GM18505 (cell line): Measurements from ENCODE around the gene NKPD1.

Source experiments
- ATAC-seq: cut with Tn5 transposase; IDR thresholded peaks from one replicate; pipeline ENCODE4 v1.9.1; 2021; ENCODE audit not compliant: unreplicated experiment
- POLR2A ChIP-seq: IDR thresholded peaks from 4 replicates; pipeline ENCODE4 v1.6.1; 2011; ENCODE audit warnings: borderline replicate concordance; ENCODE audit not compliant: insufficient read depth, insufficient read length; ENCODE audit errors: extremely low read depth

NKPD1 gene

GRCh38 chr19:45156011-45156630 is 4.7 kb downstream of the NKPD1 start:
- TF ChIP-seq POLR2A: no peak
- no peak for ATAC-seq

- no peak for TF ChIP-seq POLR2A
- no peak for ATAC-seq
Measured at GRCh38 chr19:45154064-45154827, 6.5 kb downstream of the NKPD1 start.

GRCh38 chr19:45153339-45154063 is 7.3 kb downstream of the NKPD1 start:
- no peak for ATAC-seq
- TF ChIP-seq POLR2A: no peak

GRCh38 chr19:45152504-45153338 is 8.1 kb downstream of the NKPD1 start:
- no peak for TF ChIP-seq POLR2A
- ATAC-seq: no peak

GRCh38 chr19:45151821-45152503 is 8.8 kb downstream of the NKPD1 start:
- no peak for TF ChIP-seq POLR2A
- no peak for ATAC-seq

- no peak for ATAC-seq
- TF ChIP-seq POLR2A: no peak
Measured at GRCh38 chr19:45151320-45151719, 9.5 kb downstream of the NKPD1 start.

GRCh38 chr19:45150751-45151281 is 10.0 kb downstream of the NKPD1 start:
- no peak for TF ChIP-seq POLR2A
- ATAC-seq: no peak

GRCh38 chr19:45150180-45150579 is 10.6 kb downstream of the NKPD1 start:
- ATAC-seq: no peak
- TF ChIP-seq POLR2A: no peak

- TF ChIP-seq POLR2A: no peak
- ATAC-seq: no peak
Measured at GRCh38 chr19:45149129-45149528, 11.7 kb downstream of the NKPD1 start.

GRCh38 chr19:45147835-45148676 is 12.7 kb downstream of the NKPD1 start:
- TF ChIP-seq POLR2A: no peak

GRCh38 chr19:45146741-45147205 is 14.0 kb downstream of the NKPD1 start:
- TF ChIP-seq POLR2A: no peak

More at GRCh38 chr19:45147835-45148676, 12.7 kb downstream of the NKPD1 start:
- ATAC-seq: no peak

More at GRCh38 chr19:45146741-45147205, 14.0 kb downstream of the NKPD1 start:
- ATAC-seq: no peak
